CD4-positive, alpha-beta T cell treated with Interleukin-15 for 4 hours (primary cell): Measurements from ENCODE around the gene TSPYL1.
"Not testable (repeated sequence)": the region's sequence is repeated elsewhere in the genome, so short reads cannot be mapped to it uniquely, and the experiment has no call there.

Experiments
- DNase-seq: peaks from one replicate; pipeline ENCODE4 v3.0.0-alpha.2; 2020; ENCODE audit warnings: low spot score

The TSPYL1 gene

DNA sequence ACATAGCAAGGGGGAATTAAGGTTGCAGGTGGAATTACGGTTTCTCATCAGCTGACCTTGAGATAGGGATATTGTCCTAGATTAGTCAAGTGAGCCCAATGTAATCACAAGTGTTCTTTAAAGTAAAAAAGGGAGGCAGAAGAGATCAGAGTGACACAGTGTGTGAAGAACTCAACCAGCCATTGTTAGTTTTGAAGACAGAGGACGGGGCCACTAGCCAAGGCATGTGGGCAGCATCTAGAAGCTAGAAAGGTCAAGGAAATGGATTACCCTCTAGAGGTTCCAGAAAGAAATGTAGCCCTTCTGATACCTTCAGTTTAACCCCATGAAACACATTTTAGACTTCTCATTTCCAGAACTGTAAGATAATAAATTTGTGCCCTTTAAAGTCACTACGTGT is 18.5 kb upstream of the TSPYL1 start:
- no peak for DNase-seq

DNA sequence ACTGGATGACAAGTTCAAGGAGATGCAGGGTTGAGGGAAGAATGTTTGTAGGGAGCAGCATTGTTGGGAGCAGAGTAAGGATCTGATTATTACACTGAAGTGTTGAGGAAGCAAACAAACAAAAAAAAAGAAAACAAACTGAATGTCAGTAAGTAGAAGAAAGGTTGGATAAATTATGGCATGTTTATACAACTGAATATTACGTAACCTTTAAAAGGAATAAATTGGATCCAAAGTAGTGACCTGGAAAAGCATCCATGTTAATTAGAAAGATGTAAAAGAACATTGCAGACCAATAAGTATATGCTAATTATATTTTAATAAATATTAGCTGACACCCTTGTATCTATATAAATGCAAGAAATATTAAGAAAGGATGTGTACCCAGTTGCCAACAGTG is 12.8 kb upstream of the TSPYL1 start:
- DNase-seq: no peak

DNA sequence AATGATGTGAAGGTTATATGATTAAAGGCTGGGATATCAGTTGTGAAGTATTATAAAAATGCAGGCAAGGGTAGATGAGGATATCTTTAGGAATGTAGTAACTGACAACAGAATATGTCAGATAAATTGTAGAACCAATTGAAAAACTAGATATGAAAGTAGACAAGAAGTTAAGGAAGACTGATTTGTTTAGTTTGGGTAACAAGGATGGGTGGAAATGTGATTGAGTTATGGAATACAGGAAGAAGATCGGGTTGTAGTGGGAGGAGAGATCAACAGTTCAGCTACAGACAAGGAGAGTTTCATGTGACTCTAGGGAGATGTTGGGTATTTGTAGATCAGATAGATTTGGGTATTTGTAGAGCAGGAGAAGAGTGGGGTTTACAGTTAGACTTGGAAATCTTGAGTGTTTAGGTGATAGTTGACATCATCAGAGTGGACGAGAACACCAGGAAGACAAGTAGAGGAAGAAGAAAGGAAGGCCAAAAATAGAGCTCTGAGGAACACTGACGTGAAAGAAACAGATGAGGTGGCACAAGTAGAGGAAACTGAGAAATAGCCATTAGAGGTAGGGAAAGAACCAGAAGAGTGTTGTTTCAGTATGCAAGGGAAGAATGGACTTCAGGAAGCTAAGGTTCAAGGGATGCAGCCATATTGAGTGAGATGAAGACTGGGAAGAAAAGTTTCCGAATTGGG is 12.1 kb upstream of the TSPYL1 start:
- DNase-seq: no peak

DNA sequence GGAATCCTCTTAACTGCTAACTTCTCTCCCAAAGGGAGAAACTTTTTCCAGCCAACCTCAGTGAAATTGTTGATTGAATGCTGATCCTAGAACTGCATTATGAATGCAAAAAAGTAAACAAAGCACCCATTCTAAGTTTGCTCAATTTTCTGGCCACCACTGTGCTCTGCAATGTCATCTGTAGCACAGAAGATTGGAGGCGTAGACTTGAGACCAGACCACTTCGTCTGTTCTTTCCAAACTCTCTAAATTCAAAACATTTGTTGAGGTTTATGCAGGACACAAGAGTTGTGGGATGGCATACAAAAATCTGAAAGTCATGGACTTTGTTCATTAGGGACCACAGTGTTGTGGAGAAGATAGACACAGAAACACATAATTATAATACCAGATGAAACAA is 11.1 kb upstream of the TSPYL1 start:
- no peak for DNase-seq

DNA sequence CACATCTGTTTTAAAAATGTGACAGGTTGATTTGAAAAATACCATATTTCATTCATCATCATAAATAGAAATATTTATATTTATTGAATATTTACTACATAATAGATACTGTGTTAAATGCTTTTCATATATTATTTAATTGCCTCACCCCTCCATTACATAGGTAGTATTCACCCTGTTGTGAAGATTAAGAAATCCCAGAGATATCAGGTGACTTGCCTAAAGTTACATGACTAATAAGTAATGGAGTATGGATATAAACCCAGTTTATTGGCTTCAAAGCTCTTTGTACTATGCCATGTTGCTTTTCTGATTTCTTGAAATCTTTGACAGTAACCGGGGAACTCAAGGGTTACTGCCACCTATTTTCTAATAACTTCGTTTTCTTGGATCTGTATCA is 10.1 kb upstream of the TSPYL1 start:
- no peak for DNase-seq

DNA sequence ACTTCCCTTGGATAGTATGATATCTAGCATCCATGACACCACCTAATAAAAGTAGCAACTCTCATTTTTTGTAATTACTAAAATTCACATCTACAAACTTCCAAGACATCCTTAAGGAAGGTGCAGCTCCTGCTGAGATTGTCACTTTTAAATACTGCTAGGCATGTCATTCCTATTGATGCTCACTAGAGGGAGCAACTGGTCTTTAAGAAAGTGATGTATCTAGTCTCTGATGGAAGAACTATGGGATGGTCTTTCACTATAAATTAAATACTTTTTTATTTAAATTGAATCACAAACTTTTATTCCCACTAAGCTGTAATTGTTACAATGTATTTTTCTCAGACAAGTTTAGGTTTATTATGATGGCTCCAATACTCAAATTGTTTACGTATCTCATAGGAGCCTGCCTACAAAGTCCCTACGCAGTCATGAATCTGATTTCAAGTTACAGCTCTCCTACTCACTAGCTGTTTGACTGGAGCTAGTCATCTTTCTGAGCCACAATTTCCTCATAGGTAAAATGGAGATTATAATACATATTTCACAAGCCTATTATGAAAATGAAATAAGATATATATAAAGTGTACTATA is 8.1 kb upstream of the TSPYL1 start:
- peak; percentile 51 for DNase-seq

DNA sequence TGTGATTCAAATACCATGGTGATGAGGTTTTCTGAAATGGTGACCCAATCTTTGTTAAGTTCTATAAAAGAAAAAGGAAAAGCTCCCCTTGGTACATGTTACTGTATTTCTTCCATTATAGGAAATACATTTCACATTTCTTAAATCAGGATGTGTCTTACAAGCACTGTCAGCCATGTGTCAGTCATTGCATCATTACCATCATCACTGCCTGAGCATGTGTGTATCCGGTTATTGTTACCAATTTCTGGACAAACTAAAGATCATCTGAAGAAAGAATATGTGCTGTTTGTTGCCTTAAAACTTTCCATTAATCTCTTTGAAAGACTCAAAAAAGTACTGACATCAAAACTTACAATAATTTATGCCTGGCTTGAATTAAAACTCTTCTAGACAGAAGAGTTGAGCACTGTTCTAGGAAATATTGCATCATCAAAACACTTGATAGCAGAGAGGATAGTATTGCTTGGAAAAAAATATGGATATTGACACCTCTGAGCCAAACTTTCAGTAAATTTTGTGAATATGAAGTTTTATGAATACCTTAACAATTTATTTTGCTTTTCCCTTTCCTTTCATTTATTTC is 7.1 kb upstream of the TSPYL1 start:
- DNase-seq: no peak

DNA sequence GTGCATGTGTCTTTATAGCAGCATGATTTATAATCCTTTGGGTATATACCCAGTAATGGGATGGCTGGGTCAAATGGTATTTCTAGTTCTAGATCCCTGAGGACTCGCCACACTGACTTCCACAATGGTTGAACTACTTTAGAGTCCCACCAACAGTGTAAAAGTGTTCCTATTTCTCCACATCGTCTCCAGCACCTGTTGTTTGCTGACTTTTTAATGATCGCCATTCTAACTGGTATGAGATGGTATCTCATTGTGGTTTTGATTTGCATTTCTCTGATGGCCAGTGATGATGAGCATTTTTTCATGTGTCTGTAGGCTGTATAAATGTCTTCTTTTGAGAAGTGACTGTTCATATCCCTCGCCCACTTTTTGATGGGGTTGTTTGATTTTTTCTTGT is 5.3 kb upstream of the TSPYL1 start:
- DNase-seq: not testable (repeated sequence)

DNA sequence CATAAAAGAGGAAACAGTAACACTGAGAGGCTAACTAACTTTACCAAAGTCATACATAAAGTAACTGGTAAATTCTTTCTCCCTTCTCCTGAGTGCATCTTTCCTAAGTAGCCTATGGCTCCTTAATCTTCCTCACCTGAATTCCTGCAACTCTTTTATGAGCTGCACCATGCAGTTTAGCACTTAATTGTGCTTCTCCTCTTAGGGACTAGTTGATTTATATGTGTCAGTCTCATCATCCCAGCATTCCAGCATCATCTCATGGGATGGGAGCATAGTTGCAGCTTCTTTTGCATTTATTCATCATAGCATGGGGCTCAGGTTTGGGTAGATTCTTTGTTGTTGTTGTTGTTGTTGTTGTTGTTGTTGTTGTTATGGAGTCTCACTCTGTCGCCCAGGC is 3.5 kb upstream of the TSPYL1 start:
- no peak for DNase-seq

DNA sequence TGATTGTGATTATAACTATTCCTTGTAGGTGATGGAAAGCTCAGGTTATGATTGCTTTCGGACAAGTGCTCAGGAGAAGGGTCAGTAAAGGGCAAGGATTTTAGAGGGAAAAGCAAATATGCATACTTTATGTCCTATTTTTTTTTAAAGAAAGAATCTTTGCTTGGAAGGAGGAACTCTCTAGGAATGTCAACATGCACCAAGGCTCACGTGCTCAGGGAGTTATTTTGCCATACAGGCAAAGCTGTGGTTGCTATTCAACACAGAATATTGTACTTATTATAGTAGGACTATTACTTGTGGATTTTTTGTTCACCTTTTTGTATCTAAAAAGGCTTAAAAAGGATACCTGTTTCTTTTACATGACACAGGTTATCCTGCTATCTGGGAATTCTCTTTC is 3.0 kb upstream of the TSPYL1 start:
- no peak for DNase-seq

DNA sequence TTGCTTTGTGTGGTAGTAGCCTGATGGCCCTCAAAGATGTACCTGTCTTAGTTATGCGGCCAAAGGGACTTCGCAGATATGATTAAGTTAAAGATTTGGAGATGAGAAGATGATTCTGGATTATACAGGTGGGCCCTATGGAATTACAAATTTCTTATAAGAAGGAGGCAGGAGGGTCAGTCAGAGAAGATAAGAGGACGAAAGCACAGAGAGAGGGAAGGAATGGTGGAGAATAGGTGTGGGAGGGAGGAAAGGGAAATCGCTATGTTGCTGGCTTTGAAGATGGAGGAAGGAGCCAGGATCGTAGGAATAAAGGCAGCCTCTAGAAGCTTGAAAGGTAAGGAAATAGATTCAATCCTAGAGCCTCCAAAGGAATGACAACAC is 1.2 kb upstream of the TSPYL1 start:
- DNase-seq: no peak

DNA sequence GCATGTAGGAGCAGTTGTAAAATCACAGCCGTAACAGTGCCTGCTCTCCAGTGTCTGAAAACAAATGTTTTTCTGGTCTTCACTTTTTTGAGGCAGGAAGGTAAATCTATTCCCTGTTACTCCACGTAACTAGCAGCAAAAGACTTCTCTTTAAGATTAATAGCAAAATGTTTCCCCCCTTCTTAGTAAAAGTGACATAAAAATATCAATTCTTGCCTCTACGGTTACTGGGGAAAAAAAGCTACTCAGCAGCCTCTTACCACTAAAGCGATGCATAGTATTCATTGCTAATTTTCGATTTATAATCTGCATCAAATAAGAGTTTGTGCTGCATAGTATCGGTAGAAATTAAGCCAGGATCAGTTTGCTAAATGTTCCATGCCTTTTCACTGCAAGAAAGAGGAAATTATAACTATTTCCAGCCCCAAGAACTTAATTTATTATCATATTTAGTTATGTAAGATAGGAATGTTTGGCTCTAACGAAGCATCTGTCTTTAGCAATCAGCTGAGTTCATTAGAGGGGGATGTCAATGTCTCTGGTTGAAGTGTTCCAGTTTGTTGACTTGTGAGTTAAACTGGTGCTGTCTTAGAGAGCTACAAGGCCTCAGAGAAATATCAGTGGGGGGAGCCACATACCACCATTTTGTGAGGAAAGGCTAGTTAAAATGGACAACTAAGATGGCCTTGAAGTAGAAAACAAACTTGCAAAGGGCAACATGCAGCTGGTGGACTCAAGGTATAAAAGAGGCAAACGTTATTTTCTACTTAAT is 617 bp upstream of the TSPYL1 start:
- DNase-seq: no peak

DNA sequence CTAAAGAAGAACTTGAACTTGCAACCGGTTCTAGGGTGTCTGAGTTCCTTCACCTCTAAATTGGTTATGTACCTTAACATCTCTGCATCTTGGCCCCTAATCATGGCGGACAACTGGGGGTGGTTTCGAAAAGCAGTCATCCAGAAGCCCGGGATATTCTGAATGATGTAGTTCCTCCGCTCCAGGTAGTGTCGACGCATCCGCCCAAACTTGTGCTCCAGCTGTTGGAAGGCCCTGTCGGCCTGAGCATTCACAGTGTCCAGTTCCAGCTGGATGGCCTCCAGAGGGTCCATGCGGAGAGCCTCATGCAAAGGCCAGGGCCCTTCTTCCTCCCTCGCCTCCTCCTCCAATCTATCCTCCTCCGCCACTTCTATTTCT is 887 bp downstream of the TSPYL1 start:
- DNase-seq: peak; percentile 17

DNA sequence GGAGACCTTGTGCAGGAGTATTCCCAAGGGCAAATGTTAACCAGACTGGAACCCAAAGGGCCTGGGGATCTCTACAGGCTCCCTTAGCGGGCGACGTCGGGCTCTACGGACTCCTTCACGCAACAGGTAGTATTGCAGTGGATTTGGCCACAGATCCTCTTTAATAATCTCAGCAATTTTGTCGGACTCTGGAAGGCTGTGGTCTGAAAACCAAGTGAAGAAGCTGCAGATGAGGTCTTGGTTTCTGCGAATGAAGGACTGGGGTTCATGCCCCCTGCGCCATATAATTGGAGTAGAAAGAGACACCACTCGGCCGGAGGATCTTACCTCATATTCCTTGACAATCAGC is 1.3 kb downstream of the TSPYL1 start:
- no peak for DNase-seq

DNA sequence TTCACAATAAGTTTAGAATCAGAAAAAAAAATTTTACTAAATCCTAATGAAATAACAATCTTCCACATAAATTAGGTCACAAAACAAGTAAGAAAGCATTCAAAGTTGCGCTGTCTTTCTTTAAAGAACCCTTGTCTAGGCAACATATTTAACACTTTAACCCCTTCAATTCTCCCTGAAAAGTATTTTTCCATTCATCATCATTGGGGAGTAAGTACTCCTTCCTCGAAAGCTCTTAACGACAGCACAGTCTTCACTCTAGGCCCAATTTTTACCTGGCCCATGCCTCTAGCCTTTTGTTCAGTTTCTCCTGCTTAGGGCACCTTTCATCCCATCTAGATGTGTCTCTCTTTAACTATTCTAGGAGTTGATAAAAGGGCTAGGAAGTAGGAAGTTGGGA is 2.6 kb downstream of the TSPYL1 start:
- DNase-seq: no peak

DNA sequence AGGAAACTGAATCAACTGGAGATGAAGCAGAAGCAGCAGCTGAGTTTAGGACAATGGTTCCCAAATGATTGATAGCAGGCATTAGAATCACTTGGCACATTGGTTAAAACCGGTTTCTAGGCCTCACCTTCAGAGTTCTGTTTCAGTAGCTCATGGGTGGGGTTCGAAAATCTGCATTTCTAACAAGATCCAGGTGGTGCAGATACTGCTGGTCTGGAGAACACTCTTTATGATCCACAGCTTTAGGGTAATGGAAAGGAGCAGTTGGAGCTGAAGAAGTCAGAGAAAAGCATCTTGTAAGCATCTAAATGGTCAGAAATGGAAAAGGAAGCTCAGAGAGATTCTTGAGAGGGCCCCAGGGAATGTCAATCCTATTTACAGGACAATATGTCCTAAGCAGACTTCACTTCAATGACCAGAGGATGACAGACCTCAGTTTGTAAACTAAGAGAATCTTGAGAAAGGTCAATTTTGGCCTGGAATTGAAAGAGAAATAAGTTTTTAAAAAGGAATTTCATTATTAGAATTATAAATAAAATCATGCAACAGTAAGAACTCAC is 8.5 kb downstream of the TSPYL1 start:
- no peak for DNase-seq

DNA sequence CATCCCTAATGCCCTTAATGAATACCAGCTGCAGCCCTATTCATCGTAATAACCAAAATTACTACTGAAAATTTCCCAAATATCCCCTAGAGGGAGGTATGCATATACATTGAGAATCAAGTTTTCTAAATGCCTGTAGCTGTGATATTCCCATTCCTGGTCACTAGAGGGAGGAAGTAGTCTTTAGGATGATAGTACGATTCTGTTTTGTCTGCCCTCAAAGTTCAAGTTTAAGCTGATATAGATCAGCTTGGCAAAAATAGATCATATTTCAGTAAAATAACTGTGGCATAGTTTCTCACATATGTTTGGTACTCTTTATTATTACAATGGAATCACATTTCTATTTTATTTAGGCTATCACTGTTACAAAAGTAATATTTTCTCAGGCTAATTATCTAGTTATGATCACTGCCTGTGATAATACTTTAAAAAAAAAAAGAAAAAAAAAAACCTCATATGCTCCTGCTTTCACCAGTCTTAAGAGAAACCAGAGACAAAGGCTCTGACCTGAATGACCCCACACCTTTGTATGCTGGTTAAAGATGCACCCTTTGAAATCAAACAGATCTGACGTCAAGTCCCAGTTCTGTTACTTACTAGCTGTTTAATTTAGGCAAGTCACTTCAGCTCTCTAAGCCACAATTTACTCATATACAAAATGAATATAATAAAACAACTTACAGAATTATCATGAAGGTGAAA is 11.0 kb downstream of the TSPYL1 start:
- DNase-seq: peak; percentile 62

DNA sequence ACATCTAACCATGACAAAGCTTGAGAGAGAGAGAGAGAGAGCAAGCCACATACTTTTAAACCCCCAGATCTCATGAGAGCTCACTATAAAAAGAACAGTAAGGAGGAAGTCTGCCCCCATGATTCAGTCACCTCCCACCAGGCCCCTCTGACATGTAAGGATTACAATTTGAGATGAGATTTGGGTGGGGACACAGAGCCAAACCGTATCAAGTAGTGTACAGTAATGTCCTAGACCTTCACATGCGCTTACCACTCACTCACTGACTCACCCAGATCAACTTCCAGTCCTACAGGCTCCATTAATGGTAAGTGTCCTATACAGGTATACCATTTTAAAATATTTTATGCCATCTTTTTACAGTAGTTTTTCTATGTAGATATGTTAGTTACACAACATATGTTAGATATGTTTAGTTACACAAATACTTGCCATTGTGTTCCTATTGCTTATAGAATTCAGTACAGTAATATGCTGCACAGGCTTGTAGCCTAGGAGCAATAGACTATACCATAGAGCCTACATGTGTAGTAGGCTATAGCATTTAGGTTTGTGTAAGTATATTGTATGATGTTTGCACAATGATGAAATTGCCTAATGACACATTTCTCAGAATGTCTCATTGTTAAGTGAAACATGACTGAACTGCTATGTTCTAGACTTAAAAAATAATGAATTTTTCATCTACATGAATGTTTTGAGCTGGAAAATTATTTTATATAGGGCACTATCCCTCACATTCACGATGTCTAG is 11.7 kb downstream of the TSPYL1 start:
- no peak for DNase-seq

DNA sequence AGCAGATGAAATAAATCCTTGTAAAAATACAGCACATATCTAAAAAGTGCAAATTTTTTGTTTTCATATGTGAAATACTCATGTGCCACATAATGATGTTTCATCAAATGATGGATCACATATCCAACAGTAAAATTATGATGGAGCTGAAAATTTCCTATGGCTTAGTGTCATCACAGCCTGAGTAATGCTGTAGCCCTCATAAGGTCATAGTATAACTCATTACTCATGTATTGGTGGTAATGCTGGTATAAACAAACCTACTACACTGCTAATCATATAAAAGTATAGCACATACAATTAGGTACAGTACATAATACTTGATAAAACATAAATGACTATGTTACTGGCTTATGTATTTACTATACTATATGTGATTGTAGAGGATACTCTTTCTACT is 12.9 kb downstream of the TSPYL1 start:
- no peak for DNase-seq

DNA sequence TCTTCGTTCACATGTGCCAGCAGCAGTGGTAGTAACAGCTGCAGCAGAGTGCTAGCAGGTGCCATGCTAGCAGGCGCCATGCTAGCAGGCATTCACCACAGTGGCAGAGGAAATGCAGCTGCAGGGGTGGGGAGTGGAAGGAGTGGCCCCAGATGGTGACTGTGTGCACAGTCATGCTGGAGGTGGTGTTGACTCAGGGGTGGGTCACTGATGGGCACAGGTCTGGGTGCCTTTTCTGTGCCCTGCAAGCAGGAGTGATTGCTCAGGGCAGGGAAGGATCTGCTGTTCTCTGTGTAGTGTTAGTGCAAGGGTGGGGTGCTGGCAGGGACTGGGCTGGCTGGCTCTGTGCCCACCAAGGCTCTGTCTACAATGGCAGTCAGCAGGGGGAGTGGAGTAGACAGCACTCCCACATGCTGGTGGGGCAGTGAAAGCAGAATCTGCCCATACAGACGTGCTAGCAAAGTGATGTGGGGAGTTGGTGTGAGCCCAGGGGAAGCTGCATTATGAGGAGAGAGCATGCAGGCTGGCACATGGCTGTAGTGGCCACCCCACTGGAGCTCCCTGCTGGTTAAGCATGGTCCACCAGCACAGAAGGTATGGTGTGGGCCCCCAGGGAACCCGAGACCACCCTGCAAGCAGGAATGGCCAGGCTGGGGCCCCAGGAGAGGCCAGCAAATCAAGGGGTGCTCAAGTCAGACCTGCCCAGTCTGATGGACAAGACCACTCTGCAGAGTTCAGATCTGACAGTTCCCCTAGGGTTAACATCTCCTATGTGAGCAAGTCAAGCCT is 14.5 kb downstream of the TSPYL1 start:
- DNase-seq: no peak

DNA sequence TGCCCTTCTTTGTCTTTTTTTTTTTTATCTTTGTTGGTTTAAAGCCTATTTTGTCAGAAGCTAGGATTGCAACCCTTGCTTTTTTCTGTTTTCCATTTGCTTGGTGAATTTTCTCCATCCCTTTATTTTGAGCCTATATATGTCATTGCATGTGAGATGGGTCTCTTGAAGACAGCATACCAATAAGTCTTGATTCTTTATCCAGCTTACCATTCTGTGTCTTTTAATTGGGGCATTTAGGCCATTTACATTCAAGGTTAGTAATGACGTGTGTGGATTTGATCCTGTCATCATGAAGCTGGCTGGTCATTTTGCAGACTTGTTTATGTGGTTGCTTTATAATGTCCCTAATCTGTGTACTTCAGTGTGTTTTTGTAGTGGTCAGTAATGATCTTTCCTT is 16.4 kb downstream of the TSPYL1 start:
- no peak for DNase-seq
